GM12878 (cell line): ENCODE data around the gene WFS1.

Experiments used
- BCL11A ChIP-seq: IDR thresholded peaks from 2 replicates; pipeline ENCODE4 v1.6.1; 2011; ENCODE audit warnings: low read depth, low read length
- EZH2 ChIP-seq: IDR thresholded peaks from 2 replicates; pipeline ENCODE4 v1.6.1; 2012; ENCODE audit warnings: low read depth, mild to moderate bottlenecking, control low read depth, inconsistent platforms, low read length, borderline replicate concordance; ENCODE audit not compliant: control insufficient read depth
- MTA3 ChIP-seq: IDR thresholded peaks from 2 replicates; pipeline ENCODE4 v1.6.1; 2012; ENCODE audit warnings: low read length, inconsistent platforms, borderline replicate concordance

GRCh38 chr4:6275898-6276806 lies 6.5 kb downstream of the WFS1 start:
- TF ChIP-seq MTA3 (no peak), BCL11A (no peak), EZH2 (no peak)
